HG03135 (cell line): ENCODE results near the gene OR4C46.
"Not testable (repeated sequence)": the region's sequence is repeated elsewhere in the genome, so short reads cannot be mapped to it uniquely, and the experiment has no call there.

Experiments used
- ATAC-seq: cut with Tn5 transposase; IDR thresholded peaks from one replicate; pipeline ENCODE4 v1.9.1; 2021; ENCODE audit warnings: mild to moderate bottlenecking, moderate library complexity; ENCODE audit not compliant: unreplicated experiment

The OR4C46 gene

DNA sequence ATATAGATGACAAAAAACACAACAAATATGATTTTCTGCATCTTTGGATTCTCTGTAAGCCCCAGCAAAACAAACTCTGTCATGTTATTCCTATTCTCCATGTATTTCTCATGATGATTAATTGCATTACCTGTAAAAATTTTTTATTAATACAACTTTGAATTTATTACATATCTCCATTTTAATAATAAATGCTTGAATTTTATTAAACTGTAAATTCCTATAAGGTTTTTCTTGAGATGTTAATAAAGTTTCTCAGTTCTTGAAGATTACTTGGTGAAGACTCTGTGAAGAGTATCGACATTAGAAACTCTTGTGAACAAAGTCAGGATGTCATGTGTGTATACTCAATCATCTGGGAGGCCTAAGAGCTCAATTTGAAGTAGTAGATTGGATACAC, at the start of gene OR4C46:
OR4C46 (minus strand) TSS at position 101 of the 400 bp plus-strand sequence; CDS start at position 101, 0 bp downstream.
- ATAC-seq = no peak

DNA sequence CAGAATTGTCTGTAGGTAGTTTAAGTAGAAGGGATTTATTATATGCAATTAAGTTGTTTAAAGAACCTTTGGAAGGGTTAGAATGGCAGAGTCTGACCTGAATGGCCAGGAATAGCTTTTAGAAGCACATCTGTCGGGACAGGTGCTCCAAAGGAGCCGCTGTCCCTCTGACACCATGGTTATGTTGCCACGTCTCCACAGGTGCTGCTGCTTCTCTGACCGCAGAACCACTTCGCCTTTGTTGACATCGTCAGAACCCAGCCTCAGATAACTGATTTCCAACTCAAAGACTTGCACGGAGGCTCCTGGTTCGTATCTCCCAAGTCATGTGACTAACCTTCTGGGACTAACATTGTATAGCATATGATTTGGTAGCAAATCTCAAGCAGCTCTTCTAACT, 41.8 kb upstream of the OR4C46 start:
- ATAC-seq = not testable (repeated sequence)

DNA sequence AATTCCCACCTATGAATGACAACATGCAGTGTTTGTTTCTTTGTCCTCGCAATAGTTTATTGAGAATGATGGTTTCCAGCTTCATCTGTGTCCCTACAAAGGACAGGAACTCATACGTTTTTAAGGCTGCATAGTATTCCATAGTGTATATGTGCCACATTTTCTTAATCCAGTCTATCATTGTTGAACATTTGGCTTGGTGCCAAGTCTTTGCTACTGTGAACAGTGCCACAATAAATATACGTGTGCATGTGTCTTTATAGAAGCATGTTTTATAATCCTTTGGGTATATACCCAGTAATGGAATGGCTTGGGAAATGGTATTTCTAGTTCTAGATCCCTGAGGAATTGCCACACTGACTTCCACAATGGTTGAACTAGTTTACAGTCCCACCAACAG, 42.4 kb downstream of the OR4C46 start:
- not testable (repeated sequence) for ATAC-seq

DNA sequence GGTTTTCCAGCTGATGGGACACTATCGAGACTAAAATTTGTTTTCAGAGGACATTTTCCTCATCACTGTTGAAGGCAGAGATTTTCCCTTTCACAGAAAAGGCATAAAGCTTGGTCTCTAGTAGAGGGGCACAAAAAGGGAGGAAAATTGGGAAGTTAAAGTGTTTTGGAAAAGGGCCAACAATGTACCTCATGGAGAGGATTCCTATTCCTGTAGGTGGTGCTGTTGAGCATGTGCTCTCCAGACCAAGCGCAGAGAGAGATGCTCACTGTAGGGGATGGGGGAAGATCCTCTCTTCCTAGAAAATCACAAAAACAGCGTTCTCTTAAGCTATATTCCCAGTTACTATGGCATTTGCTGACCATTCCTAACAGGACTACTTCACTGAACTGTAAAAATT, 44.9 kb downstream of the OR4C46 start:
- ATAC-seq = no peak

DNA sequence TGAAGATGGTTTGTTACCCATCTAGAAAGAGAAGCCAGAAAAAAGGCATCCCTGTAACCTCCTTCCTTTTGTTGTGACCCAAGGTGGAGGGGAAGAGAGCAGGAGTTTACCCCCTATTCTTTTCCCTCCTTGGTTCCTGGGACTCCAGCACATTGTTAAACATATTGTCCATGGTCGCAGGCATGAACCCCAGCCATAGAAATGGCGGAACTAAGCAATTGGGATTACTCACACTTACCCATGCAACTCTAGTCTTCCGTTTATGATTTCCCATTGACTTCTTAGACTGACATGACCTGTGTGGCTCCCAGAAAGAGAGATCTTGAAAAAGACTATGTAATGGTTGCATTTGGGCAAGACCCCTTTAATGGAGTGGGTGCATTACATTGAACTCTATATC, 45.4 kb downstream of the OR4C46 start:
- ATAC-seq = no peak
